B cell (primary cell): Measurements from ENCODE around the gene SCFD2. TPM values are rescaled to one million over a fixed set of nuclear protein-coding genes. Genes with fewer than 3 reads are reported as not detected.
A peak's percentile ranks its signal among the peaks of the same experiment; 100 is the strongest.

Experiments
- ATAC-seq: fragments of 200-7000 bp; cut with Tn5 transposase; one replicate; pipeline ENCODE4 v1.10.0; 2021; ENCODE audit warnings: low read depth, mild to moderate bottlenecking, moderate number of reproducible peaks, moderate library complexity
- CTCF ChIA-PET: fragments of 350-600 bp; sonication (Branson Sonifier 250); formaldehyde crosslinking; loops from one replicate; lab custom pipeline; 2021; ENCODE audit warnings: antibody characterized with exemption, inconsistent platforms; lab: Charles Lee
- POLR2A ChIA-PET: fragments of 350-600 bp; sonication (Branson Sonifier 250); formaldehyde crosslinking; loops from one replicate; lab custom pipeline; 2021; ENCODE audit warnings: antibody characterized with exemption; lab: Charles Lee
- DNase-seq: peaks from one replicate; pipeline ENCODE4 v3.0.0; 2013
- H2AFZ ChIP-seq: 2 replicates; pipeline ENCODE4 v1.6.1; 2012; ENCODE audit warnings: mild to moderate bottlenecking, low read depth, low read length; ENCODE audit not compliant: insufficient read depth, poor library complexity, severe bottlenecking
- H3K27ac ChIP-seq, 2 donors: 1 replicate in 1 of 2; 2 replicates in 1 of 2; pipeline ENCODE4 v1.5.1; 2012 to 2013; ENCODE audit warnings: low read length in 2 of 2, mild to moderate bottlenecking in 2 of 2, moderate library complexity in 1 of 2
- H3K27me3 ChIP-seq, 4 experiments: fragments of 200-600 bp in 1 of 4; sonication (generic) in 1 of 4; replicated peaks in 1 of 4; 1 replicate in 2 of 4; 2 replicates in 2 of 4; pipeline versions ENCODE4 v1.6.1 to v1.7.0; 2013 to 2016; ENCODE audit warnings: low read length in 3 of 4, mild to moderate bottlenecking in 2 of 4, mixed read lengths in 1 of 4, moderate library complexity in 1 of 4; ENCODE audit not compliant: insufficient read depth in 4 of 4, control insufficient read depth in 3 of 4; ENCODE audit errors: control extremely low read depth in 1 of 4
- H3K36me3 ChIP-seq, 2 experiments: replicated peaks in 1 of 2; 1 replicate in 1 of 2; 2 replicates in 1 of 2; pipeline versions ENCODE4 v1.6.1 to v1.7.1; 2013; ENCODE audit warnings: low read length in 1 of 2; ENCODE audit not compliant: insufficient read depth in 2 of 2, control insufficient read depth in 1 of 2; ENCODE audit errors: control extremely low read depth in 1 of 2, extremely low read depth in 1 of 2
- H3K4me1 ChIP-seq, 2 donors: fragments of 200-600 bp in 1 of 2; sonication (generic) in 1 of 2; 1 replicate in 1 of 2; 2 replicates in 1 of 2; pipeline versions ENCODE4 v1.5.1 to v1.6.1; 2013 to 2017; ENCODE audit warnings: low read length in 2 of 2; ENCODE audit not compliant: control insufficient read depth in 2 of 2, insufficient read depth in 2 of 2
- H3K4me2 ChIP-seq: replicated peaks from 2 replicates; pipeline ENCODE3; 2012; ENCODE audit warnings: mild to moderate bottlenecking, low read depth, low read length; ENCODE audit not compliant: poor library complexity, severe bottlenecking
- H3K4me3 ChIP-seq, 5 experiments: fragments of 200-600 bp in 1 of 5; sonication (generic) in 1 of 5; 1 replicate in 3 of 5; 2 replicates in 2 of 5; pipeline versions ENCODE4 v1.5.1 to v1.7.0; 2011 to 2016; ENCODE audit warnings: low read length in 4 of 5, mild to moderate bottlenecking in 4 of 5, low read depth in 2 of 5, control low read depth in 1 of 5, moderate library complexity in 1 of 5; ENCODE audit not compliant: insufficient read depth in 1 of 5; ENCODE audit errors: control extremely low read depth in 1 of 5, extremely low read depth in 1 of 5
- H3K79me2 ChIP-seq: fragments of 200-600 bp; sonication (generic); one replicate; pipeline ENCODE4 v1.6.0; 2016; ENCODE audit warnings: low read length; ENCODE audit not compliant: control insufficient read depth, insufficient read depth
- H3K9ac ChIP-seq: fragments of 200-600 bp; sonication (generic); 2 replicates; pipeline ENCODE4 v1.6.1; 2017; ENCODE audit warnings: mild to moderate bottlenecking, low read length, moderate library complexity
- H3K9me3 ChIP-seq, 3 donors: one replicate each; pipeline versions ENCODE4 v1.6.1 to v1.7.1; 2013; ENCODE audit warnings: low read length in 2 of 3; ENCODE audit not compliant: control insufficient read depth in 2 of 3, insufficient read depth in 1 of 3; ENCODE audit errors: control extremely low read depth in 1 of 3
- H4K20me1 ChIP-seq: 2 replicates; pipeline ENCODE4 v1.6.0; 2012; ENCODE audit warnings: mild to moderate bottlenecking, low read length; ENCODE audit not compliant: insufficient read depth, control insufficient read depth, poor library complexity, severe bottlenecking
- H3K27ac Mint-ChIP-seq: one replicate; pipeline ENCODE4 v1.8.0; 2021; ENCODE audit warnings: mixed read lengths
- H3K27me3 Mint-ChIP-seq: one replicate; pipeline ENCODE4 v1.8.0; 2021; ENCODE audit warnings: mixed read lengths
- H3K4me1 Mint-ChIP-seq: one replicate; pipeline ENCODE4 v1.8.0; 2021; ENCODE audit warnings: mixed read lengths
- H3K4me3 Mint-ChIP-seq: one replicate; pipeline ENCODE4 v1.8.0; 2021; ENCODE audit warnings: mixed read lengths
- H3K9me3 Mint-ChIP-seq: one replicate; pipeline ENCODE4 v1.8.0; 2022; ENCODE audit warnings: mixed read lengths; ENCODE audit not compliant: insufficient read depth
- CTCF ChIP-seq: fragments of 200-600 bp; IDR thresholded peaks from one replicate; pipeline ENCODE4 v1.8.0; 2022; ENCODE audit warnings: antibody characterized with exemption, mild to moderate bottlenecking
- EZH2 ChIP-seq: IDR thresholded peaks from 2 replicates; pipeline ENCODE4 v1.6.1; 2012; ENCODE audit warnings: borderline replicate concordance, low read depth, mild to moderate bottlenecking, moderate library complexity, low read length; ENCODE audit not compliant: insufficient read depth, poor library complexity, severe bottlenecking
- WGBS: methylation state at CpG from one replicate; pipeline ENCODE4 v1.1.5; 2013; ENCODE audit warnings: missing lambda C conversion rate; ENCODE audit not compliant: insufficient coverage; 5-methylcytosine and 5-hydroxymethylcytosine counted together
- intact Hi-C: fragments of 100-400 bp; cut with micrococcal nuclease; formaldehyde crosslinking; loops from one replicate; pipeline ENCODE4 v1.10.0; 2022
- polyA plus RNA-seq: library from polyadenylated mRNA; depleted of rRNA; stranded (reverse); fragments of >200 nt; gene quantifications from 2 replicates; pipeline ENCODE4 v1.2.3, GENCODE V29; 2012
- total RNA-seq, 2 donors: library from RNA; stranded (reverse); fragments of 120-200 nt in 1 of 2; gene quantifications; 1 replicate in 1 of 2; 2 replicates in 1 of 2; pipeline versions ENCODE4 v1.2.3 to v1.2.4, GENCODE V29; 2013 to 2022

Gene SCFD2
- total and polyA plus RNA-seq, 2 donors (not counting 1 experiment from before 2014, with no cell fraction given), result 12.8 to 20.4 TPM

GRCh38 chr4:53376900-53377299 is 11.0 kb upstream of the SCFD2 start:
- Histone ChIP-seq H3K4me1 (peaks cover 7 to 28% of the 10 kb centered on the region in 2 donors), H4K20me1 (peaks cover 21% of the 10 kb centered on the region), H3K9me3 (no peaks in the 10 kb centered on the region), H3K4me2 (peak overlapping the region; percentile 90), H3K27ac (peak overlapping the region; percentile 79 to 88), H2AFZ (peak overlapping the region; percentile 98), H3K9ac (peak overlapping the region; percentile 95), H3K4me3 (peak overlapping the region; percentile 65 to 95 (median 85)), H3K79me2 (peaks cover 43% of the 10 kb centered on the region), H3K36me3 (no peaks in the 10 kb centered on the region), H3K27me3 (peaks cover 0 to 5% (median 0%) of the 10 kb centered on the region in 4 experiments)
- Mint-ChIP-seq H3K4me3 (peak overlapping the region; percentile 100), H3K27me3 (peaks cover 5% of the 10 kb centered on the region), H3K9me3 (no peaks in the 10 kb centered on the region), H3K4me1 (peaks cover 31% of the 10 kb centered on the region), H3K27ac (peak overlapping the region; percentile 99)
- ATAC-seq, result no peak
- intact Hi-C loops, result loop anchor here (1.0 to 2.0 kb wide), 2 partner anchors 11 to 664 kb away; partner anchors contain the start of gene SCFD2
- WGBS, result 53% methylated on average over 2 of the region's 5 CpGs
- ChIA-PET POLR2A (interaction anchor here (1.3 kb wide), 1 partner anchor 687 kb away, joined by 4 read pairs; the partner anchor contains the start of gene CHIC2), CTCF (interaction anchor here (0.9 kb wide), 1 partner anchor 11 kb away, joined by 4 read pairs; the partner anchor contains the start of gene SCFD2)
- no peak for DNase-seq
- no peak for TF ChIP-seq CTCF

GRCh38 chr4:53374777-53375258 is 9.0 kb upstream of the SCFD2 start:
- H3K27me3 ChIP-seq, result peaks cover 0 to 8% (median 5%) of the 10 kb centered on the region in 4 experiments
- H3K9me3 Mint-ChIP-seq, result no peaks in the 10 kb centered on the region
- no peak for TF ChIP-seq CTCF
- TF ChIP-seq EZH2, result no peak
- no peak for DNase-seq
- intact Hi-C loops, result no loop called here
- no peak overlapping the region for H3K4me3 Mint-ChIP-seq
- H3K4me3 ChIP-seq, result no peak overlapping the region
- no peak overlapping the region for H3K27ac ChIP-seq
- no peaks in the 10 kb centered on the region for H3K36me3 ChIP-seq
- H3K27me3 Mint-ChIP-seq, result peaks cover 19% of the 10 kb centered on the region
- no peak overlapping the region for H3K4me2 ChIP-seq
- ChIA-PET CTCF (no interaction called here), POLR2A (no interaction called here)
- H3K4me1 ChIP-seq, result peaks cover 7 to 23% of the 10 kb centered on the region in 2 donors
- peaks cover 11% of the 10 kb centered on the region for H4K20me1 ChIP-seq
- H2AFZ ChIP-seq, result no peak overlapping the region
- no peak for ATAC-seq
- H3K9me3 ChIP-seq, result no peaks in the 10 kb centered on the region
- 88% methylated on average over 2 of the region's 4 CpGs for WGBS
- H3K4me1 Mint-ChIP-seq, result peaks cover 20% of the 10 kb centered on the region
- no peak overlapping the region for H3K9ac ChIP-seq
- H3K27ac Mint-ChIP-seq, result no peak overlapping the region
- peaks cover 23% of the 10 kb centered on the region for H3K79me2 ChIP-seq
